H9 (cell line): ENCODE data around the gene IGFALS. TPM values are rescaled to one million over a fixed set of nuclear protein-coding genes. Genes with fewer than 3 reads are reported as not detected.

Source experiments
- DNase-seq: peaks from one replicate; pipeline ENCODE4 v3.0.0-alpha.2; 2017
- H2AFZ ChIP-seq: one replicate; pipeline ENCODE4 v1.6.1; 2013; ENCODE audit warnings: mild to moderate bottlenecking, low read length, control low read depth, moderate library complexity
- H2AK5ac ChIP-seq: 2 replicates; pipeline ENCODE4 v1.6.1; 2013; ENCODE audit warnings: low read length, control low read depth, mixed read lengths; ENCODE audit not compliant: insufficient read length
- H2BK120ac ChIP-seq: one replicate; pipeline ENCODE4 v1.6.1; 2013; ENCODE audit warnings: low read depth, mild to moderate bottlenecking, low read length, control low read depth, inconsistent platforms; ENCODE audit not compliant: poor library complexity, severe bottlenecking
- H2BK12ac ChIP-seq: 2 replicates; pipeline ENCODE4 v1.6.1; 2013; ENCODE audit warnings: low read length, control low read depth, mixed read lengths, low read depth; ENCODE audit not compliant: insufficient read length
- H2BK15ac ChIP-seq: 2 replicates; pipeline ENCODE4 v1.6.1; 2013; ENCODE audit warnings: low read depth, low read length, control low read depth
- H2BK20ac ChIP-seq: one replicate; pipeline ENCODE4 v1.6.1; 2013; ENCODE audit warnings: low read depth, mild to moderate bottlenecking, low read length, control low read depth, inconsistent platforms; ENCODE audit not compliant: poor library complexity, severe bottlenecking
- H2BK5ac ChIP-seq: 2 replicates; pipeline ENCODE4 v1.6.1; 2013; ENCODE audit warnings: low read length, control low read depth, mixed read lengths; ENCODE audit not compliant: insufficient read length
- H3K14ac ChIP-seq: 2 replicates; pipeline ENCODE4 v1.6.1; 2013; ENCODE audit warnings: low read length, control low read depth; ENCODE audit not compliant: insufficient read depth
- H3K18ac ChIP-seq: 2 replicates; pipeline ENCODE4 v1.6.1; 2013; ENCODE audit warnings: low read depth, mild to moderate bottlenecking, mixed read lengths, low read length, control low read depth; ENCODE audit not compliant: insufficient read length
- H3K23ac ChIP-seq: 2 replicates; pipeline ENCODE4 v1.6.1; 2013; ENCODE audit warnings: low read length, control low read depth, mixed read lengths, low read depth; ENCODE audit not compliant: insufficient read length
- H3K23me2 ChIP-seq: 2 replicates; pipeline ENCODE4 v1.6.1; 2013; ENCODE audit warnings: low read depth, mild to moderate bottlenecking, mixed read lengths, low read length, control low read depth; ENCODE audit not compliant: insufficient read length, poor library complexity, severe bottlenecking
- H3K27ac ChIP-seq: 2 replicates; pipeline ENCODE4 v1.5.1; 2013; ENCODE audit warnings: low read length, control low read depth, mixed read lengths, low read depth; ENCODE audit not compliant: insufficient read length
- H3K27me3 ChIP-seq: 2 replicates; pipeline ENCODE4 v1.6.1; 2013; ENCODE audit warnings: low read length, control low read depth, inconsistent platforms; ENCODE audit not compliant: insufficient read depth
- H3K4ac ChIP-seq: 2 replicates; pipeline ENCODE4 v1.6.1; 2013; ENCODE audit warnings: low read depth, mild to moderate bottlenecking, control low read depth, inconsistent platforms, low read length, moderate library complexity
- H3K4me1 ChIP-seq: 2 replicates; pipeline ENCODE4 v1.6.1; 2013; ENCODE audit warnings: low read length, control low read depth, inconsistent platforms; ENCODE audit not compliant: insufficient read depth
- H3K4me2 ChIP-seq: 2 replicates; pipeline ENCODE4 v1.6.1; 2013; ENCODE audit warnings: low read length, control low read depth, mixed read lengths; ENCODE audit not compliant: insufficient read length, insufficient read depth
- H3K56ac ChIP-seq: 2 replicates; pipeline ENCODE4 v1.6.1; 2013; ENCODE audit warnings: low read depth, mild to moderate bottlenecking, mixed read lengths, low read length, control low read depth; ENCODE audit not compliant: insufficient read length
- H3K79me1 ChIP-seq: 2 replicates; pipeline ENCODE4 v1.6.1; 2013; ENCODE audit warnings: low read depth, mild to moderate bottlenecking, moderate library complexity, low read length, control low read depth, inconsistent platforms; ENCODE audit not compliant: insufficient read depth, poor library complexity, severe bottlenecking
- H3K79me2 ChIP-seq: 2 replicates; pipeline ENCODE4 v1.6.1; 2013; ENCODE audit warnings: low read length, control low read depth, inconsistent platforms; ENCODE audit not compliant: insufficient read depth
- H3K9ac ChIP-seq: 2 replicates; pipeline ENCODE4 v1.6.1; 2013; ENCODE audit warnings: low read length, control low read depth, mixed read lengths; ENCODE audit not compliant: insufficient read length; ENCODE audit errors: extremely low read depth
- H3K9me3 ChIP-seq: one replicate; pipeline ENCODE4 v1.6.1; 2013; ENCODE audit warnings: low read depth, low read length, inconsistent platforms; ENCODE audit not compliant: control insufficient read depth
- H3T11ph ChIP-seq: one replicate; pipeline ENCODE4 v1.6.1; 2013; ENCODE audit warnings: mild to moderate bottlenecking, low read length, control low read depth, inconsistent platforms
- H4K20me1 ChIP-seq: one replicate; pipeline ENCODE4 v1.6.1; 2013; ENCODE audit not compliant: control insufficient read depth, insufficient read length, insufficient read depth
- H4K5ac ChIP-seq: 2 replicates; pipeline ENCODE4 v1.6.1; 2013; ENCODE audit warnings: low read depth, mild to moderate bottlenecking, mixed read lengths, low read length, control low read depth; ENCODE audit not compliant: insufficient read length
- H4K8ac ChIP-seq: replicated peaks from 2 replicates; pipeline ENCODE4 v1.6.1; 2013; ENCODE audit warnings: low read length, control low read depth, mixed read lengths, low read depth; ENCODE audit not compliant: insufficient read length
- H4K91ac ChIP-seq: 2 replicates; pipeline ENCODE4 v1.6.1; 2013; ENCODE audit warnings: low read depth, mild to moderate bottlenecking, moderate library complexity, mixed read lengths, low read length, control low read depth; ENCODE audit not compliant: insufficient read length
- H3K27ac Mint-ChIP-seq, 3 experiments: 2 replicates in 2 of 3; 3 replicates in 1 of 3; pipeline ENCODE4 v1.8.0; 2020 to 2021; ENCODE audit warnings: mixed read lengths in 3 of 3, mild to moderate bottlenecking in 1 of 3, moderate library complexity in 1 of 3
- H3K27me3 Mint-ChIP-seq: 2 replicates; pipeline ENCODE4 v1.8.0; 2021; ENCODE audit warnings: low read depth, mild to moderate bottlenecking, moderate library complexity, mixed read lengths
- H3K36me3 Mint-ChIP-seq, 3 experiments: 2 replicates in 2 of 3; 3 replicates in 1 of 3; pipeline ENCODE4 v1.8.0; 2020 to 2021; ENCODE audit warnings: low read depth in 3 of 3, mixed read lengths in 3 of 3; ENCODE audit not compliant: insufficient read depth in 1 of 3
- H3K4me1 Mint-ChIP-seq, 2 experiments: 2 replicates each; pipeline ENCODE4 v1.8.0; 2020; ENCODE audit warnings: mixed read lengths in 2 of 2
- H3K4me3 Mint-ChIP-seq, 2 experiments: 2 replicates in 1 of 2; 3 replicates in 1 of 2; pipeline ENCODE4 v1.8.0; 2020 to 2021; ENCODE audit warnings: mild to moderate bottlenecking in 2 of 2, mixed read lengths in 2 of 2, moderate library complexity in 1 of 2
- H3K9me3 Mint-ChIP-seq, 2 experiments: 2 replicates in 1 of 2; 3 replicates in 1 of 2; pipeline ENCODE4 v1.8.0; 2020; ENCODE audit warnings: mild to moderate bottlenecking in 2 of 2, mixed read lengths in 2 of 2, moderate library complexity in 1 of 2
- WGBS: extraction: QIAGEN DNeasy Blood & Tissue Kit; methylation state at CpG from one replicate; pipeline ENCODE4 v1.1.7; 2013; ENCODE audit warnings: missing lambda C conversion rate, low lambda C conversion rate, mixed read lengths; ENCODE audit not compliant: insufficient read length; ENCODE audit errors: extremely low coverage; 5-methylcytosine and 5-hydroxymethylcytosine counted together
- total RNA-seq: library from RNA; stranded (reverse); gene quantifications from 2 replicates; pipeline ENCODE4 v1.2.1, GENCODE V29; 2021
- TF ChIP-seq, protein P1 (sequence below): fragments of 200-600 bp; sonication (generic); conservative IDR thresholded peaks from 3 replicates; pipeline ENCODE4 v1.8.0; 2021; ENCODE audit warnings: antibody characterized with exemption, mild to moderate bottlenecking

Gene IGFALS
- total RNA-seq, 1 experiment from 2014 or later: not detected

DNA sequence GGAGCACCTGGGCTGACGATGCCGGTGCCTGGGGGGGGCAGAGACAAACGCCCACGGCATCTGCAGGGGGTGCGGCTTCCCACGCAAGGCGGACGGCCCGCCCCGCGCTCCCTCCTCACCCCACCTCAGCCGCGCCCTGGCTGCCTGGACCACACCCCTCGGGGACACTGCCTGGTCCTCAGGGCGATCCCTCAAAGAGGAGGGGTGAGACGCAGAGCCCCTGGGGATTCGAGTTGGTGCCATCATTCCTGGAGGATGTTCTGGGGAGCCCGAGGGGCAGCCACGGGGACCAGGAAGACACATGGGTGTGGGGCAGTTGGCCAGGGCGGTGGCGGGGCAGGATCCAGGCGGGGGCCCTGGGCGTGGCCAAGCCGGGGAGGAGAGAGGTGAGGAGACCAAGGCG, 3.9 kb downstream of the IGFALS start:
- peaks cover 0 to 2% of the 10 kb centered on the region in 2 experiments; a peak in 1 of 4 replicates for H3K4me1 Mint-ChIP-seq
- Histone ChIP-seq H3K27me3 (no peaks in the 10 kb centered on the region), H2AFZ (no peak overlapping the region), H2BK20ac (no peak overlapping the region), H2BK120ac (no peak overlapping the region), H3T11ph (no peak overlapping the region), H3K27ac (no peak overlapping the region), H2AK5ac (no peak overlapping the region), H4K5ac (no peak overlapping the region), H4K20me1 (no peaks in the 10 kb centered on the region), H2BK5ac (no peak overlapping the region), H3K9ac (no peak overlapping the region), H3K23ac (no peak overlapping the region), H4K8ac (no peak overlapping the region), H2BK12ac (no peak overlapping the region), H3K79me2 (peaks cover 5% of the 10 kb centered on the region; the same call in 1 of the 2 replicates), H3K18ac (no peak overlapping the region), H3K4me2 (no peak overlapping the region), H3K4me1 (no peaks in the 10 kb centered on the region), H3K56ac (no peak overlapping the region), H3K23me2 (no peaks in the 10 kb centered on the region), H2BK15ac (no peak overlapping the region), H4K91ac (no peak overlapping the region), H3K9me3 (no peaks in the 10 kb centered on the region), H3K14ac (no peak overlapping the region), H3K79me1 (peaks cover 5% of the 10 kb centered on the region), H3K4ac (no peak overlapping the region)
- WGBS: no CpG with 5 or more reads among the region's 25 CpGs
- no peak for DNase-seq
- no peak overlapping the region for H3K4me3 Mint-ChIP-seq
- H3K27ac Mint-ChIP-seq: no peak overlapping the region
- TF ChIP-seq, protein P1, sequence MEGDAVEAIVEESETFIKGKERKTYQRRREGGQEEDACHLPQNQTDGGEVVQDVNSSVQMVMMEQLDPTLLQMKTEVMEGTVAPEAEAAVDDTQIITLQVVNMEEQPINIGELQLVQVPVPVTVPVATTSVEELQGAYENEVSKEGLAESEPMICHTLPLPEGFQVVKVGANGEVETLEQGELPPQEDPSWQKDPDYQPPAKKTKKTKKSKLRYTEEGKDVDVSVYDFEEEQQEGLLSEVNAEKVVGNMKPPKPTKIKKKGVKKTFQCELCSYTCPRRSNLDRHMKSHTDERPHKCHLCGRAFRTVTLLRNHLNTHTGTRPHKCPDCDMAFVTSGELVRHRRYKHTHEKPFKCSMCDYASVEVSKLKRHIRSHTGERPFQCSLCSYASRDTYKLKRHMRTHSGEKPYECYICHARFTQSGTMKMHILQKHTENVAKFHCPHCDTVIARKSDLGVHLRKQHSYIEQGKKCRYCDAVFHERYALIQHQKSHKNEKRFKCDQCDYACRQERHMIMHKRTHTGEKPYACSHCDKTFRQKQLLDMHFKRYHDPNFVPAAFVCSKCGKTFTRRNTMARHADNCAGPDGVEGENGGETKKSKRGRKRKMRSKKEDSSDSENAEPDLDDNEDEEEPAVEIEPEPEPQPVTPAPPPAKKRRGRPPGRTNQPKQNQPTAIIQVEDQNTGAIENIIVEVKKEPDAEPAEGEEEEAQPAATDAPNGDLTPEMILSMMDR: no peak
- no peaks in the 10 kb centered on the region for H3K27me3 Mint-ChIP-seq
- H3K9me3 Mint-ChIP-seq: no peaks in the 10 kb centered on the region
- H3K36me3 Mint-ChIP-seq: peaks cover 5 to 17% (median 11%) of the 10 kb centered on the region in 3 experiments; a peak in 6 of 7 replicates
